HG03354 (cell line): Measurements from ENCODE around the gene ARHGEF1.

Experiments
- ATAC-seq: cut with Tn5 transposase; IDR thresholded peaks from one replicate; pipeline ENCODE4 v1.9.1; 2021; ENCODE audit warnings: mild to moderate bottlenecking; ENCODE audit not compliant: unreplicated experiment, poor library complexity, severe bottlenecking

ARHGEF1 gene

GRCh38 chr19:41882568-41883462, at the start of gene ARHGEF1:
ARHGEF1 (plus strand) TSS chr19:41883184; CDS start chr19:41888083, 4,899 bp downstream.
- ATAC-seq: peak; percentile 23

- no peak for ATAC-seq
These were observed 44.8 kb upstream of the ARHGEF1 start for GRCh38 chr19:41837981-41838708.

GRCh38 chr19:41839211-41839610, 43.8 kb upstream of the ARHGEF1 start:
- no peak for ATAC-seq

- no peak for ATAC-seq
These were observed 39.6 kb upstream of the ARHGEF1 start for GRCh38 chr19:41843371-41843770.

GRCh38 chr19:41844601-41845000, 38.4 kb upstream of the ARHGEF1 start, which contains the start of gene LYPD4:
LYPD4 (minus strand) TSS chr19:41844683; CDS start chr19:41839285, 5,398 bp downstream.
- ATAC-seq: no peak

- no peak for ATAC-seq
These were observed 38.2 kb upstream of the ARHGEF1 start, which contains the start of gene DMRTC2 for GRCh38 chr19:41845001-41845050. DMRTC2 (plus strand) TSS chr19:41845042; CDS start chr19:41847429, 2,387 bp downstream.

GRCh38 chr19:41845051-41845590, 37.9 kb upstream of the ARHGEF1 start:
- ATAC-seq: no peak

- ATAC-seq: no peak
These were observed 35.5 kb upstream of the ARHGEF1 start for GRCh38 chr19:41847351-41848105.

GRCh38 chr19:41848666-41849065, 34.3 kb upstream of the ARHGEF1 start:
- no peak for ATAC-seq

GRCh38 chr19:41849067-41849466, 33.9 kb upstream of the ARHGEF1 start:
- no peak for ATAC-seq

- no peak for ATAC-seq
These were observed 32.6 kb upstream of the ARHGEF1 start for GRCh38 chr19:41850381-41850780.

- ATAC-seq: no peak
These were observed 31.5 kb upstream of the ARHGEF1 start for GRCh38 chr19:41851456-41851855.

- ATAC-seq: no peak
These were observed 29.6 kb upstream of the ARHGEF1 start for GRCh38 chr19:41853344-41853743.

GRCh38 chr19:41853768-41854167, 29.2 kb upstream of the ARHGEF1 start:
- ATAC-seq: no peak

GRCh38 chr19:41859213-41859617, 23.8 kb upstream of the ARHGEF1 start:
- no peak for ATAC-seq

GRCh38 chr19:41859618-41860418, 23.2 kb upstream of the ARHGEF1 start, which contains the start of gene RPS19:
RPS19 (plus strand) TSS chr19:41860255; CDS start chr19:41860775, 520 bp downstream.
- peak; percentile 85 for ATAC-seq

- ATAC-seq: no peak
These were observed 22.4 kb upstream of the ARHGEF1 start for GRCh38 chr19:41860419-41861115.

GRCh38 chr19:41861116-41861768, 21.7 kb upstream of the ARHGEF1 start:
- no peak for ATAC-seq
